ENCODE measurements around the gene ADIPOR2. TPM values are rescaled to one million over a fixed set of nuclear protein-coding genes. Genes with fewer than 3 reads are reported as not detected.

Gene ADIPOR2
- total and polyA plus RNA-seq, 2 donors (not counting 1 experiment from before 2014, with no cell fraction given) = 9.2 to 35.9 TPM

DNA sequence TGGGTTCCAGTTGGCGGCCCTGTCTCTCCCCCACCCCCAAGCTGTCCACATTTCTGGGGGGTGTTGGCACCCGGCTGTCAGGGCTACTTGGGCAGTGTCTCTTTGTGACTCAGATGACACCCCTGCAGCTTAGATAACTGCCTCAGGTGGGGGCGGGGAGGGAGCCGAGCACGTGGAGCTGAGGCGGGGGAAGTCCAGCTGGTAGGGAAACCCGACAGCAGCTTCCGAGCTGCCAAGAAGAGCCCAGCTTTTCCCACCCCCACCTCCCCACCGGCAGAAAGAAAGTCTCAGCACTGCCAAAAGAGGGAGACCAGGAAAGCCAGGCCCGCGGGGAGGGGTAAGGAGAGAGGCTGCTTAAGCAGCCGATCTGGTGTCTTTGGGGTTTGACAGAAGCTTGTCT lies 130.9 kb downstream of the ADIPOR2 start:
- ChIA-PET CTCF (interaction anchor here (1.3 to 1.6 kb wide), 2 partner anchors 118 to 168 kb away, joined by 3 to 5 read pairs; no protein-coding TSS in a partner anchor), POLR2A (no interaction called here)
- H3K4me3 Mint-ChIP-seq = no peak overlapping the region
- Histone ChIP-seq H2AFZ (ENCODE audit: insufficient read depth, low read depth, low read length, poor library complexity, severe bottlenecking) (no peak overlapping the region), H3K79me2 (ENCODE audit: control insufficient read depth, insufficient read depth, low read length) (no peaks in the 10 kb centered on the region), H3K9me3 (ENCODE audit: control extremely low read depth in 1 of 3, control insufficient read depth in 2 of 3, insufficient read depth in 1 of 3, low read length in 2 of 3) (no peaks in the 10 kb centered on the region), H3K27me3 (replicated peaks in 1 of 4; ENCODE audit: control extremely low read depth in 1 of 4, control insufficient read depth in 3 of 4, insufficient read depth in 4 of 4, low read length in 3 of 4) (peaks cover 0 to 38% (median 6%) of the 10 kb centered on the region in 4 experiments), H3K4me2 (replicated peaks; ENCODE audit: low read depth, low read length, poor library complexity, severe bottlenecking) (no peak overlapping the region), H3K9ac (ENCODE audit: low read length) (no peak overlapping the region), H4K20me1 (ENCODE audit: control insufficient read depth, insufficient read depth, low read length, poor library complexity, severe bottlenecking) (no peaks in the 10 kb centered on the region), H3K4me3 (ENCODE audit: control extremely low read depth in 1 of 5, extremely low read depth in 1 of 5, insufficient read depth in 1 of 5, low read depth in 2 of 5, low read length in 4 of 5) (no peak overlapping the region), H3K27ac (ENCODE audit: low read length in 2 of 2) (no peak overlapping the region), H3K36me3 (replicated peaks in 1 of 2; ENCODE audit: control extremely low read depth in 1 of 2, control insufficient read depth in 1 of 2, extremely low read depth in 1 of 2, insufficient read depth in 2 of 2, low read length in 1 of 2) (no peaks in the 10 kb centered on the region), H3K4me1 (ENCODE audit: control insufficient read depth in 2 of 2, insufficient read depth in 2 of 2, low read length in 2 of 2) (no peaks in the 10 kb centered on the region)
- intact Hi-C loops (cut with micrococcal nuclease) = no loop called here
- no peaks in the 10 kb centered on the region for H3K9me3 Mint-ChIP-seq (ENCODE audit: insufficient read depth)
- TF ChIP-seq, protein P1, sequence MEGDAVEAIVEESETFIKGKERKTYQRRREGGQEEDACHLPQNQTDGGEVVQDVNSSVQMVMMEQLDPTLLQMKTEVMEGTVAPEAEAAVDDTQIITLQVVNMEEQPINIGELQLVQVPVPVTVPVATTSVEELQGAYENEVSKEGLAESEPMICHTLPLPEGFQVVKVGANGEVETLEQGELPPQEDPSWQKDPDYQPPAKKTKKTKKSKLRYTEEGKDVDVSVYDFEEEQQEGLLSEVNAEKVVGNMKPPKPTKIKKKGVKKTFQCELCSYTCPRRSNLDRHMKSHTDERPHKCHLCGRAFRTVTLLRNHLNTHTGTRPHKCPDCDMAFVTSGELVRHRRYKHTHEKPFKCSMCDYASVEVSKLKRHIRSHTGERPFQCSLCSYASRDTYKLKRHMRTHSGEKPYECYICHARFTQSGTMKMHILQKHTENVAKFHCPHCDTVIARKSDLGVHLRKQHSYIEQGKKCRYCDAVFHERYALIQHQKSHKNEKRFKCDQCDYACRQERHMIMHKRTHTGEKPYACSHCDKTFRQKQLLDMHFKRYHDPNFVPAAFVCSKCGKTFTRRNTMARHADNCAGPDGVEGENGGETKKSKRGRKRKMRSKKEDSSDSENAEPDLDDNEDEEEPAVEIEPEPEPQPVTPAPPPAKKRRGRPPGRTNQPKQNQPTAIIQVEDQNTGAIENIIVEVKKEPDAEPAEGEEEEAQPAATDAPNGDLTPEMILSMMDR (IDR thresholded peaks at IDR 0.05) = no peak
- TF ChIP-seq EZH2 (IDR thresholded peaks at IDR 0.05; ENCODE audit: borderline replicate concordance, insufficient read depth, low read depth, low read length, poor library complexity, severe bottlenecking) = no peak
- WGBS (ENCODE audit: insufficient coverage) = 55% methylated on average over 5 of the region's 12 CpGs
- no peak for DNase-seq
- no peak overlapping the region for H3K27ac Mint-ChIP-seq
- H3K4me1 Mint-ChIP-seq = no peaks in the 10 kb centered on the region
- ATAC-seq (ENCODE audit: low read depth) = no peak
- peaks cover 27% of the 10 kb centered on the region for H3K27me3 Mint-ChIP-seq

DNA sequence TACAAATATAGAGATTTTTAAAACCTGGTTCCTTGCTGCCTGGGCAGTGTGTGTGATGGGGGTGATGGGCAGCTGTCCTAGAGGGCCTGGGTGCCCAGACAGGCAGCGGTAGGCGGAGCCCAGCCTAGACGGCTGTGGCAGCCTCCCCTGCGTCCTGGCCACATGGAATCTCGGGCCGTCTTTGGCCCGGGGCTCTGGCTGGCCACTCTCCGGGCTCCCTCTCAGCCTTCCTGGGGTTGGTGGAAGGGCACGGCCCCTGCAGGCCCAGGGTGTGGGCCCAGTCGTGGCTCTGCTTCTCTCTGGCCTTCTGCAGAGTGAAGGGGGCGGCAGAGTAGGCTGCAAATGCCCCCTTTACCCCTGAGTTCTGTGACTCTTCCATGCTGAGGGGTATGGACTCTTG lies 131.8 kb downstream of the ADIPOR2 start:
- Histone ChIP-seq H3K79me2 (ENCODE audit: control insufficient read depth, insufficient read depth, low read length) (no peaks in the 10 kb centered on the region), H3K9me3 (ENCODE audit: control extremely low read depth in 1 of 3, control insufficient read depth in 2 of 3, insufficient read depth in 1 of 3, low read length in 2 of 3) (no peaks in the 10 kb centered on the region), H3K4me1 (ENCODE audit: control insufficient read depth in 2 of 2, insufficient read depth in 2 of 2, low read length in 2 of 2) (no peaks in the 10 kb centered on the region), H3K4me3 (ENCODE audit: control extremely low read depth in 1 of 5, extremely low read depth in 1 of 5, insufficient read depth in 1 of 5, low read depth in 2 of 5, low read length in 4 of 5) (no peak overlapping the region), H3K4me2 (replicated peaks; ENCODE audit: low read depth, low read length, poor library complexity, severe bottlenecking) (no peak overlapping the region), H3K27ac (ENCODE audit: low read length in 2 of 2) (no peak overlapping the region), H3K36me3 (replicated peaks in 1 of 2; ENCODE audit: control extremely low read depth in 1 of 2, control insufficient read depth in 1 of 2, extremely low read depth in 1 of 2, insufficient read depth in 2 of 2, low read length in 1 of 2) (no peaks in the 10 kb centered on the region), H2AFZ (ENCODE audit: insufficient read depth, low read depth, low read length, poor library complexity, severe bottlenecking) (no peak overlapping the region), H3K9ac (ENCODE audit: low read length) (no peak overlapping the region), H4K20me1 (ENCODE audit: control insufficient read depth, insufficient read depth, low read length, poor library complexity, severe bottlenecking) (no peaks in the 10 kb centered on the region), H3K27me3 (replicated peaks in 1 of 4; ENCODE audit: control extremely low read depth in 1 of 4, control insufficient read depth in 3 of 4, insufficient read depth in 4 of 4, low read length in 3 of 4) (peaks cover 0 to 38% (median 6%) of the 10 kb centered on the region in 4 experiments)
- WGBS (ENCODE audit: insufficient coverage) = 90% methylated on average over 9 of the region's 11 CpGs
- Mint-ChIP-seq H3K4me1 (peaks cover 3% of the 10 kb centered on the region), H3K9me3 (ENCODE audit: insufficient read depth) (no peaks in the 10 kb centered on the region), H3K27ac (no peak overlapping the region), H3K4me3 (no peak overlapping the region), H3K27me3 (peaks cover 30% of the 10 kb centered on the region)
- ATAC-seq (ENCODE audit: low read depth) (no peak), DNase-seq (no peak)
- CTCF ChIA-PET = no interaction called here
- POLR2A ChIA-PET = no interaction called here
- intact Hi-C loops (cut with micrococcal nuclease) = no loop called here
- TF ChIP-seq, protein P1 (IDR thresholded peaks at IDR 0.05) = no peak
- TF ChIP-seq EZH2 (IDR thresholded peaks at IDR 0.05; ENCODE audit: borderline replicate concordance, insufficient read depth, low read depth, low read length, poor library complexity, severe bottlenecking) = no peak

Data from B cell (primary cell).